ENCODE measurements around the gene PDP2. TPM values are rescaled to one million over a fixed set of nuclear protein-coding genes. Genes with fewer than 3 reads are reported as not detected.
A peak's percentile ranks its signal among the peaks of the same experiment; 100 is the strongest.

PDP2 gene
- total RNA-seq, 1 donor from 2014 or later, result 2.4 TPM

GRCh38 chr16:66881964-66882508 is 1.7 kb downstream of the PDP2 start:
- peak overlapping the region; percentile 90 for H3K4me3 ChIP-seq (ENCODE audit: low read depth, low read length)
- DNase-seq (ENCODE audit: low read depth), result no peak
- no peak for TF ChIP-seq CTCF (conservative IDR thresholded peaks at IDR 0.05; ENCODE audit: low read depth, low read length)

- DNase-seq (ENCODE audit: low read depth), result no peak
Measured at GRCh38 chr16:66882702-66883101, 2.4 kb downstream of the PDP2 start.

GRCh38 chr16:66885491-66885890 is 5.2 kb downstream of the PDP2 start:
- DNase-seq (ENCODE audit: low read depth), result no peak
- H3K4me3 ChIP-seq (ENCODE audit: low read depth, low read length), result no peak overlapping the region
- no peak for TF ChIP-seq CTCF (conservative IDR thresholded peaks at IDR 0.05; ENCODE audit: low read depth, low read length)

More at GRCh38 chr16:66882702-66883101, 2.4 kb downstream of the PDP2 start:
- TF ChIP-seq CTCF (conservative IDR thresholded peaks at IDR 0.05; ENCODE audit: low read depth, low read length), result no peak
- no peak overlapping the region for H3K4me3 ChIP-seq (ENCODE audit: low read depth, low read length)

GRCh38 chr16:66886321-66886720 is 6.0 kb downstream of the PDP2 start:
- no peak overlapping the region for H3K4me3 ChIP-seq (ENCODE audit: low read depth, low read length)
- no peak for TF ChIP-seq CTCF (conservative IDR thresholded peaks at IDR 0.05; ENCODE audit: low read depth, low read length)
- DNase-seq (ENCODE audit: low read depth), result no peak

- no peak overlapping the region for H3K4me3 ChIP-seq (ENCODE audit: low read depth, low read length)
- no peak for DNase-seq (ENCODE audit: low read depth)
- no peak for TF ChIP-seq CTCF (conservative IDR thresholded peaks at IDR 0.05; ENCODE audit: low read depth, low read length)
Measured at GRCh38 chr16:66886914-66887313, 6.6 kb downstream of the PDP2 start.

GRCh38 chr16:66888647-66889615 is 8.6 kb downstream of the PDP2 start:
- H3K4me3 ChIP-seq (ENCODE audit: low read depth, low read length), result no peak overlapping the region
- TF ChIP-seq CTCF (conservative IDR thresholded peaks at IDR 0.05; ENCODE audit: low read depth, low read length), result no peak
- DNase-seq (ENCODE audit: low read depth), result no peak
